ENCODE results near the gene MVK.

MVK gene

GRCh38 chr12:109609342-109609741 lies 35.7 kb downstream of the MVK start:
- no peak for DNase-seq (ENCODE audit: low read depth)
- no peak overlapping the region for H3K4me3 ChIP-seq (ENCODE audit: low read depth, low read length)
- TF ChIP-seq, protein P1, sequence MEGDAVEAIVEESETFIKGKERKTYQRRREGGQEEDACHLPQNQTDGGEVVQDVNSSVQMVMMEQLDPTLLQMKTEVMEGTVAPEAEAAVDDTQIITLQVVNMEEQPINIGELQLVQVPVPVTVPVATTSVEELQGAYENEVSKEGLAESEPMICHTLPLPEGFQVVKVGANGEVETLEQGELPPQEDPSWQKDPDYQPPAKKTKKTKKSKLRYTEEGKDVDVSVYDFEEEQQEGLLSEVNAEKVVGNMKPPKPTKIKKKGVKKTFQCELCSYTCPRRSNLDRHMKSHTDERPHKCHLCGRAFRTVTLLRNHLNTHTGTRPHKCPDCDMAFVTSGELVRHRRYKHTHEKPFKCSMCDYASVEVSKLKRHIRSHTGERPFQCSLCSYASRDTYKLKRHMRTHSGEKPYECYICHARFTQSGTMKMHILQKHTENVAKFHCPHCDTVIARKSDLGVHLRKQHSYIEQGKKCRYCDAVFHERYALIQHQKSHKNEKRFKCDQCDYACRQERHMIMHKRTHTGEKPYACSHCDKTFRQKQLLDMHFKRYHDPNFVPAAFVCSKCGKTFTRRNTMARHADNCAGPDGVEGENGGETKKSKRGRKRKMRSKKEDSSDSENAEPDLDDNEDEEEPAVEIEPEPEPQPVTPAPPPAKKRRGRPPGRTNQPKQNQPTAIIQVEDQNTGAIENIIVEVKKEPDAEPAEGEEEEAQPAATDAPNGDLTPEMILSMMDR (IDR thresholded peaks at IDR 0.05; ENCODE audit: low read depth, low read length, missing control alignments) = no peak

- no peak for DNase-seq (ENCODE audit: low read depth)
- TF ChIP-seq, protein P1 (IDR thresholded peaks at IDR 0.05; ENCODE audit: low read depth, low read length, missing control alignments) = no peak
- no peak overlapping the region for H3K4me3 ChIP-seq (ENCODE audit: low read depth, low read length)
Observed at GRCh38 chr12:109610523-109610922, 36.9 kb downstream of the MVK start.

DNA sequence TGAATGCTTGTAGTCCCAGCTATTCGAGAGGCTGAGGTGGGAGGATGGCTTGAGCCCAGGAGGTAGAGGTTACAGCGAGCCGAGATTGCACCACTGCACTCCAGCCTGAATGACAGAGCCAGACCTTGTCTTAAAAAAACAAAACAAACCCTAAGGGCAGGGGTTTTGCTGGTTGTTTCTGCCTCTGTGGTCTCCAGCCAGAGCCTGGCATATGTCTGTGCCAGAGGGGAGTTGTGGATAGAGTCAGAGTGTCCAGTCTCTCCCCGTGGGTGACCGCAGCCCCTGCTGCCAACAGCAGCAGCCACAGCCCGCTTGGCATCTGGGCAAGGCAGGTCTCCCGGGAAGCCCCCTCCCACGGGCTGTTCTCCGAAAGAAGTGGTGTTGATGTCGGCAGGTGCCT lies 37.6 kb downstream of the MVK start:
- DNase-seq (ENCODE audit: low read depth) = no peak
- TF ChIP-seq, protein P1 (IDR thresholded peaks at IDR 0.05; ENCODE audit: low read depth, low read length, missing control alignments) = no peak
- no peak overlapping the region for H3K4me3 ChIP-seq (ENCODE audit: low read depth, low read length)

DNA sequence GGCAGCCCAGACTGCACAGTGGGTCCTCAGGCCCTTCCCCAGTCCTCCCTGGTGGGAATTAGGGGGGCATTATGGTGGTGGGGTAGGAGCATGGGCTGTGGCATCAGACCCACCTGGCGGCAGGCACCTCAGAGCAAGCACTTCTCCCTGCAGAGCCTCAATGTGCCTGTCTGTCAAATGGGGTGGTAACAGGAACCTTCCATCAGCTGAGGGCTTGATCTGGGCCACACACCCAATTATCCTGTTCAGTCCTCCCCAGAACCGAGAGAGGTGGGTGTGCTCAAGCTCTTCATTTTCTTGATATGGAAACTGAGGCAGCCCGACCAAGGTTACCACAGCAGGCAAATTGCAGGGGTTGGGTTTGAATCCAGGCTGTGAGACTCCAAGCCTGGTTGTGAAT lies 38.4 kb downstream of the MVK start:
- no peak for DNase-seq (ENCODE audit: low read depth)
- no peak overlapping the region for H3K4me3 ChIP-seq (ENCODE audit: low read depth, low read length)
- TF ChIP-seq, protein P1 (IDR thresholded peaks at IDR 0.05; ENCODE audit: low read depth, low read length, missing control alignments) = no peak

GRCh38 chr12:109612975-109613502 lies 39.4 kb downstream of the MVK start:
- no peak for DNase-seq (ENCODE audit: low read depth)
- no peak overlapping the region for H3K4me3 ChIP-seq (ENCODE audit: low read depth, low read length)
- TF ChIP-seq, protein P1 (IDR thresholded peaks at IDR 0.05; ENCODE audit: low read depth, low read length, missing control alignments) = peak; percentile 41

DNA sequence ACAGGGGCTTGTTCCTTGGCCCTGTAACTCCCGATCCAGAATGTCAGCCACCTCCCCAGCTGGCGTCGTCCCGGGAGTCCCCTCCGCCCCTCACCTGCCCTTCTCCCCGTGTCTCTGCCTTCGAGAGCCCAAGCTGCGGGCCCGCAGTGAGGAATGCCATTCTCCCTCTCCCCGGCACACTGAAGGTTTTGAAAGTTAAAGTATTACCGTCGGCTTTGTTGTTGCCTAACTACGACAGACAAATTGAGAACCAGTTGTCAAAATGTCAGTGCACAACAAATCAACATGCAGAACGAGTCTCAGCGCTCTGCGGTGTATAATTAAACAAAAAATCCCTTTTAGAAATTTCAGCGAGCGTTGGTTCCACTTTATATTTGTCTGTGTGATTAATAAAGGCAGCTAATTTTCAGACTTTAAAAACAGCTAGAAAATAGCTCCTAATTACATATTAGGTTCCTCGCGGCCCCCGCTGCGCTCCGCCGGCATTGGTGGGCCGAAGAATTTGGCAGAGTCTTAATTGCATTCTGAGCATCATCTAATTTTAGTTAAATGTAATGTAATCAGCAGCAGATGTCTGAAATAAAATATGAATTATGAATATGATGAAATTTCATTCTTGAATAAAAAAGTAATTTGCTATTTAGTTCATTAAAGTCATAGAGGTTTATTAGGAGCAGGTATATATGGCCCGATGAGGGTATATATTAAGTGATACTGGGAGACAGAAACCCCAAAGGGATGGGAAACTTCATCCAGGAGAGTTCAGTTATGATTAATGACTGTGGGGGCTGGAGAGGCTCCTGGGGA lies 40.3 kb downstream of the MVK start:
- TF ChIP-seq, protein P1 (IDR thresholded peaks at IDR 0.05; ENCODE audit: low read depth, low read length, missing control alignments) = no peak
- no peak for DNase-seq (ENCODE audit: low read depth)
- H3K4me3 ChIP-seq (ENCODE audit: low read depth, low read length) = no peak overlapping the region
